Limb (tissue), 2 donors: ENCODE measurements around the gene ERG.

ENCODE experiments used
- DNase-seq, 2 donors: peaks; one replicate each; pipeline ENCODE4 v3.0.0-alpha.2; 2016; ENCODE audit errors: extremely low spot score in 2 of 2

ERG gene

DNA sequence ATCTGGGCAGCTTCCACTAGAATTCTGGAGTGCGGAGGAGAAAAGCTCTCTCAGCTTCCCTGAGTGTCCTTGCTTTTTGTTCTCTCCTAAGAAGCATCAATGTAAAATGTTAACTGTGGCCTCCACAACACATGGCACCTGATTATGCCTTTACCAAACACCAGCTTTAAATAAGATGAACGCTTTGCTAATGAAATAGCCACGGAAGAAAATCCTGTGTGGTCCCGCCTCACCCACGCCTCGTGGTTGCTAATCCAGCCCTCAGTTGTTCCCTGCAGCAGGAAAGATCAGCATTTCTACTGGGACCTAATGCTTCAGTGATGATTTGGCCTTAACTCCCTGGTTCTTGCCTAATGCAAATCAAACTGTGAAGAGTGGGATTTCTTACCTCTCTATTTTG lies 1.8 kb upstream of the ERG start:
- no peak for DNase-seq

DNA sequence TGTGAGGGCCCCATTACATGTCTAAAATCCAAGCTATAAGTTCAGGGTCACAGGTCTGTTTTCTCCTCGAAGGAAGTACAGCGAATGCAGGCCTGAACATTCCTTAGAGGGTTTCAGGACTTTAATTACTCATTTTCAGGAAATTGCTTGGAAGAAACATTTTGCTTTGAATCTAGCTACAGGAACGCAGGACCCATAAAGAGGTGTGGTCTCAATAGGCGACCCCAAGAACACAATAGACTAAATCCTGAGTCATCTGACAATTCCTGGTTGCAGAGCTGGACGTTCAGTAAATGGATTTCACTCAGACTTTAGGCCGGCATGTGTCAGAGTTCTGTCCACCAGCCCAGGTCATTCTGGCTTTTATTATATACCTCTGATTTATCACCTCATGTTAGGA lies 1.0 kb upstream of the ERG start:
- no peak for DNase-seq

- no peak for DNase-seq
These were observed 2.1 kb downstream of the ERG start for GRCh38 chr21:38496224-38496623.

DNA sequence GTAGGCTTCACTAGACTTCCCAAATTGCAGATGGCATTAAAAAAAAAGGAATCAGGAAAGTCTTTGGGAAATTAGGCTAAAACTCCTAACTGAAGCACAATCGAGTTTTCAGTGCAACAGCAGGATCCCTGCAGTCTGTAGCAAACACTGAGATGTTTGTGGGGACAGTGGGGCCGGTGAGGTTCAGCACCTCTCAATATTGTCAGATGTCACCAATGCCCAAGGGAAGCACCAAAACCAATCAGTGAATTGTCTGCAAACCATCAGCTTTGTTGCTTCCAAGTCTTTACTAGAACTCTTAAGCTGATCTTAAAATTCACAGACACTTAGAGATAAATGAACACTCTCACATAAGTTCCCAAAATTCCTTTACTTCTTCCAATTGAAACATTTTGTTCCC lies 2.6 kb downstream of the ERG start:
- DNase-seq, result no peak

DNA sequence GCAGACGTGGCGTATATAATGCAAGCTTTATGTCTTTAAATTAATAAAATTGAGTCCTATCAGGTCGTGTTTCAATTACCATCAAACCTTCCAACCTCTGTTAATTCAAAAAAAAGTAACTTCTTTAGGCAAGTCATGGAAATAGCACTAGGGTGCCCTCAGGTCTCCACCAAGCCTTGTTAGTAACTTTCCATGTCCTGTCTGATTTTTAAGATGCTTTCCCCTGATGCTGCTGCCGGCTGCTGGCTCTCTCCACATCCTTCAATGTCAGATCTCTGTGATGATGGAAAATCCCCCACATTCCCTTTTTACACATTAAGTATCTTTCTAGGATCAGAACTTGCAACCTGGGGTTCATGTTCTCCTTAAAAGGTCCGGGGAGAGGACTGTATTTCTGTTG lies 3.0 kb downstream of the ERG start:
- no peak for DNase-seq

DNA sequence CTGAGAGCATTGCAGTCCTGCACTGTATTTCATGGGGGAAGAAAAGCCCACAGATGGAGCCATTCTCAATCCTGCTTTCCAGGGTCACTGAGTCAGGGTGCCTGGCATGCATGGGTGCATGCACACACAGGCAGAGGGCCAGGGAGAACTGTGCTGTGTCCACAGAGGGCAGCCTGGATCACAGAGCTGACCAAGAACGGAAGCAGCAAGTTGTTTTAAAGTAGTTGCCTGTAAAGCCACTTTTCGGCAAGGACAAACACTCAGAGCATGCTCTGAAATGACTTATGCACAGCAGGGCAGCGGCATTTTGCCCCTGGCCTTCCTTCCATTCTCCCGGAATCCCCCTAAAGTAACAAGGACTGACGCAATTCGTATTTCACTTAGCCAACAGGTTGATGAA lies 3.6 kb downstream of the ERG start:
- no peak for DNase-seq

DNA sequence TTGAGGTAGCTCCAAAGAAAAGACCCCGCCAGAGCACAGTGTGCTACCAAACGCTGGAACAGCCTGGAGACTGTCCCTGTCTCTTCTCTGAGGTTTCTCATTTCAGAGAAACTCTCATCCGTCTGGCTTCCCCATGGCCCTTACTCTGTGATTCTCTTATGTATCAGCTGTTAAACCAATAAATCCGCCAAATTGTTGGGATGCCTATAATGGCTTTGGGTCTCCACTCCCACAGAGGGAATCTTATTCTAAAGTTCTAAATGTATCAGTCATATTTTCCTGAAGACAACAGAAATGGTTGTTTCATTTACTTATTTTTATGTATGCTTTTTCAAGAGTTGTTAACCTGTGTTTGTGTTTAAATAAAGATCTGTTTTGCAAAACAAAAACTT lies 4.0 kb downstream of the ERG start:
- DNase-seq, result no peak

- DNase-seq, result no peak
These were observed 4.6 kb downstream of the ERG start for GRCh38 chr21:38493549-38494250.

- DNase-seq, result no peak
These were observed 6.3 kb downstream of the ERG start for GRCh38 chr21:38492007-38492406.

GRCh38 chr21:38491536-38491935 lies 6.7 kb downstream of the ERG start:
- no peak for DNase-seq

GRCh38 chr21:38490411-38491020 lies 7.8 kb downstream of the ERG start:
- no peak for DNase-seq

DNA sequence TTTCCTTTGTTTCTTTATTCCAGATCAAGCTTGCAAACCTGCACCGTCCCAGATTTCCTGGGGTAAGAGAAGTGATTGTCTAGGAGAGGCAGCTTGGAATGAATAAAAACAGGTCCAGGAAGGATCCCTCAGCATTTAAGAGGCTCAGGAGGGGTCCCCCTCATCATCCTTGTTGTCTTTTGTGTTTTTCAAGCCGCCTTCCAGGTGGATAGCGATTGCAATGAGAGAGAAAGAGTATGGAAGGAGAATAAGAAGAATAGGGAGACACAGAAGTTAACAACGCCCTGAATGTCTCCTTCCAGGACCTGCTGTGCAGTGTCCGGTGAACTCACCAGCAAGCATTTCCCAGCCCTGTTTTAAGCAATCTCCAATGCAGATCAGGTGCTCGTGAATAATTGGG lies 8.5 kb downstream of the ERG start:
- DNase-seq, result no peak

DNA sequence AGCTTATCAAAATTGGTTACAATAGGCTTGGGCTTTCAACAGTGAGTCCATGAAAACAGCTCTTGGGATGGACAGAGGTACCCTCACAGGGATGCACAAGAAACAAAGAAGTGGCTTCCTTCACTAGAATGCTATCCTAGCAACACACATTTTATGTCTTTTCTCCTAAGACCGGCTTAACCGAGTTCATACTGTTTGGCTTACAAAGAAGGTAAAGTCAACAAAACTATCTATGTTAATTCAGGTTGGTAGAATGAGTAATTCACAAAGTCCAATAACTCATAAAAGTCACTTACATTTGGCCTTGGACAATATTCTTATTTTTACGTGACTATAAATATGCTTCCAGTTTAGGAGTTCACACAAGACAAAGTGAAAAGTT lies 9.0 kb downstream of the ERG start:
- no peak for DNase-seq

GRCh38 chr21:38488640-38489270 lies 9.5 kb downstream of the ERG start:
- no peak for DNase-seq

GRCh38 chr21:38487901-38488639 lies 10.2 kb downstream of the ERG start:
- DNase-seq, result no peak

GRCh38 chr21:38486706-38487105 lies 11.6 kb downstream of the ERG start:
- DNase-seq, result no peak

- DNase-seq, result no peak
These were observed 12.1 kb downstream of the ERG start for GRCh38 chr21:38486221-38486620.

GRCh38 chr21:38479641-38480525 lies 18.4 kb downstream of the ERG start:
- no peak for DNase-seq

DNA sequence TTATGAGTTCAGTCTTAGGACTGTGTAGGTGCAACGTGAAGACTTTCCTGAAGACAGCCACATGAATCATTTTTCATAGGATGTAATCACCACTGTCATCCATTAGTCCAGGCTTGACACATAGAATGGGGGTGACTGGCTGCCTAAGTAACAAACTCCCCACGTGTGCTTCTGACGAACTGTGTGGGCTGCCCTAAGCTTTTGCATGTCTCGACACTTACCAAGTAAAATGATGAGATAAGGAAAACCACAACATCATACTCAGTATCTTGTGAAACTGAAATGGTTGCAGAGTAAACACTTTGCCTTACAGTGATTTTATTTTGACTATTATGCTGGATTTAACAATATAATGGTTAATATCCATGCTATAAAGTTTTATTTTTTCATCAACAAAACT lies 19.5 kb downstream of the ERG start:
- no peak for DNase-seq

DNA sequence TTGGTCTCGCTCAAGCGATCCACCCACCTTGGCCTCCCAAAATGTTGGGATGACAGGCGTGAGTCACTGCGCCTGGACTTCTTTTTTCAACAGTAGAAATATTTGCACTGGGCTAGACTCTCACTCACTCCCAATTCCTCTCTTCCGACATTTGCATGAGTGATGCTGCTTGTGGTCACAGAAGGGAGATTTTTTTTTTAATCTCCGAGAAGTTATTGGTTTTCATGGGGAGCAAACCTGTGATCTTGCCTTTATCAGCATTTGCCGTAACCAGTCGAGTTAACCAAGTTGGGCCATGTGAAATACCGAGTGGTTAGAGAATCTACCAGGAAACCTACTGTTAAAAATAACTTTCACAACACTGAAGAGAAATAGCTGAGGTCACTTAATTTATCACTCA lies 21.1 kb downstream of the ERG start:
- no peak for DNase-seq

DNA sequence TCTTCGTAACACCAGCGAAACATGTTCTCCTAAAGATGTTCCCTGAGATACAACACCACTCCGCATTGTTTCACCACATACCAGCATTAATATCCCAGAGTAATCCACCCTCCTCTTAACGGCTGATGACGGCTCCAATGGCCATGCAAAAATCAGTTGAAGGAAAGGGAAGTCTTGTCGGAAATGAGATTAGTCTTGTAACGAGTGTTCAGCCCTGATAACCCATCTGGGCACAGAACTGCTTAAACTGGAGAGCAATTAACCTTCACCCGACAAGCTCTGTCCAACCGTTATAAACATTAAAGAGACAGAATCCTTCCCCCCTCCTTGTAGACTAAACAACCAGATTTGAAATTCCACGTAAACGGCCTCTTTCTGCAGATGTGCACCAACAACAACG lies 21.9 kb downstream of the ERG start:
- DNase-seq, result no peak

DNA sequence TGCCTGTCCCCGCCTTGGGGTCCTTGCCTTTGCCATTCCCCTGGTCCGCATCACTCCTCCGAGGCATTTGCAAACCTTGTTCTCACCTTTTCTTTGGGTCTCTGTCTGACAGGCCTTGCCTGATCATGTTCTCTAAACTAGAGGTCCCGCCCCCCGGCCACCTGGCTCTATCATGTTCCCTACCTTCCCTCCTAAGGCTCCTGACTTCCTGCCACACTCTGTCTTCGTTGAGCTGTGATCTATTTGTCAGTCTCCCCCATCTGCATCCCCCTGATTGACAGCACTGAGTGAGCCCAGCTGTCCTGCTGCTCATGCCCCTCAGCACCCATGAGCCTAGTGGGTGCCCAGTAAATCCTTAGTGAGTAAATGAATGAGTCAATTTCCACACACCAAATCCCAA lies 22.8 kb downstream of the ERG start:
- no peak for DNase-seq
